Sciatic nerve (tissue), 2 donors: Measurements from ENCODE around the gene RIT2. TPM values are rescaled to one million over a fixed set of nuclear protein-coding genes. Genes with fewer than 3 reads are reported as not detected.
"Not testable (repeated sequence)": the region's sequence is repeated elsewhere in the genome, so short reads cannot be mapped to it uniquely, and the experiment has no call there.

Experiments used
- ATAC-seq: fragments of 200-7000 bp; cut with Tn5 transposase; one replicate; pipeline ENCODE4 v1.9.1; 2020; ENCODE audit warnings: mild to moderate bottlenecking, moderate library complexity
- DNase-seq: peaks from one replicate; pipeline ENCODE4 v3.0.0-alpha.2; 2020; ENCODE audit warnings: low spot score
- intact Hi-C: fragments of 100-400 bp; cut with DNase I; formaldehyde crosslinking; loops from one replicate; pipeline ENCODE4 v1.14.2; 2022
- total RNA-seq: library from RNA; stranded (reverse); fragmentation: NEBNext Ultra II Directional; extraction: Animal tissue kit (Norgen Biotek cat#: 25700); gene quantifications from one replicate; pipeline ENCODE4 v1.2.1, GENCODE V29; 2021
- donor health status: DM: no; HTN: no; CAD: no.
- donor health status: DM: no; HTN: no; CAD: no.

The RIT2 gene
- total RNA-seq, 1 donor from 2014 or later, result not detected

DNA sequence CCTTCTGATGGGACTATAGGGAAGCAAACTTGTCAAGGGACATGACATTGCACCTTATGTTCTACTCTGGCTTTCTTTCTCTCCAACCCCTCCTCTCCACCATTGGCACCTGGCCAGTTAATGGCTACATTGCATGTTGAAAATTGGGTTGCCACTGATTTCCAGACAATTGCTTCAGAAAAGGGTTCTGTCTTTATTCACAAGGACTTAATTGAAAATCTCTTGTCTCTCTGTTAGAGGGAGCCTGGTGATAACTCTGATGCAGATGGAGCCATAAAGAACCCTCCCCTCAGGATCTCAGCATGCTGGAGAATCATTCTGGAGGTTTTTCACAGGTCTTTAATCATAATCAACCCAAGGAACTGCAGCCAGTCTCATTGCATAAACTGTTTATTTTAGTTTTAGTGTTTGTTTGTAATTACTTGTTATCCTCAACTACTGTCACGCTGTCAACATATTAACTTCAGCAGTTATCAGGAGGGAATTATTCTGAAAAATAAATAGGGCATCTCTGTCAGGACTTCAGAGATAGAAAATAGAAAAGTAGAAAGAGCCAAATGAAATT, 316.8 kb downstream of the RIT2 start:
- DNase-seq (no peak), ATAC-seq (no peak)
- intact Hi-C loops, result no loop called here

- DNase-seq, ATAC-seq, intact Hi-C loops: not testable (repeated sequence)
These were observed 320.2 kb downstream of the RIT2 start for GRCh38 chr18:42795213-42795789.

- DNase-seq, result no peak
- intact Hi-C loops, result no loop called here
- no peak for ATAC-seq
These were observed 322.8 kb downstream of the RIT2 start for GRCh38 chr18:42792731-42793130.

GRCh38 chr18:42784632-42785031, 330.9 kb downstream of the RIT2 start:
- intact Hi-C loops, result no loop called here

GRCh38 chr18:42782929-42783328, 332.6 kb downstream of the RIT2 start:
- intact Hi-C loops, result no loop called here
- no peak for ATAC-seq
- no peak for DNase-seq

More at GRCh38 chr18:42784632-42785031, 330.9 kb downstream of the RIT2 start:
- no peak for DNase-seq
- no peak for ATAC-seq

DNA sequence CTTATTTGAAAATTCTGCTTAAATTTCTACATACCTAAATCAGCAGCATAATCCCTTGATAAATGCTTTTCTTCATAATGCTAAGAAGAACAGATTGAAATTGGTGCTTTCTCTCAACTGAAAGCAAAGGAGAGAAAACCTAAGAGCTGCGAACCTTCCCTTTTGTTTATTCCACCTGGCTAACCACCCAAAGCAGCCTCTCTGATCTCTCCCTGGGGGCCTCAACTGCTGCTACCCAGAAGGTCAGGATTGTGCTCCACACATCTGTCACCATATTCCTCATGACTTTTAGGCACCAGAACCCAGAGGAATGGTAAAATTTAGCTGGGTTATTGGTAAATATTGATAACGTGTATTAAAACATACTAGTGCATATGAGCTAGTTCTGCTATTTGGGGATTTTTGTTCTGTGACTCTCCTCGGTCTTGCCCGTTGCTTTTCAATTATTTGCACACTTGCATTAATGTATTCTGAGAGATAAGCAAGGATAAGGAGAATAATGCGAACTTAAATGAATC, 334.1 kb downstream of the RIT2 start:
- no peak for ATAC-seq
- intact Hi-C loops, result no loop called here

GRCh38 chr18:42780171-42780570, 335.3 kb downstream of the RIT2 start:
- intact Hi-C loops, result no loop called here
- DNase-seq, result no peak
- no peak for ATAC-seq

More for the DNA sequence above, 334.1 kb downstream of the RIT2 start:
- DNase-seq, result no peak

GRCh38 chr18:42778445-42779042, 336.9 kb downstream of the RIT2 start:
- intact Hi-C loops, result no loop called here
- ATAC-seq (no peak), DNase-seq (no peak)

DNA sequence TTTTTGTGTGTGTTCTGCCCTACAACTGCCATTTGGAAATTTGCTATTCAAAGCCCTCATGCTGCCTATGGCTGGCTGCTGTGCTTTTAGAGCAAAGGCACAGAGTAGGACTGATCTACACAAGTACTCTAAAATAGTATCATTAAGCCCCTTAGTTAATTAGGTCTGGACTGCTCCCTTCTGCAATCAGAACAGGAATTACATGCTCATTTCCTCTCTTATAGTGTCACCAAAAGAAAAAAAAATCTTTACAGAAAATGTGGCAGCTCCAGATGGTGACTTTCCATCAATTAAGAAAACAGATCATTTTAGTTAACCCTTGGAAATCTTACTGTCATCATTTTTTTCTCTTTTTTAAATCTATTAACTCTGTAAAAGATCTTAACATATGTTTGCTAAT, 337.5 kb downstream of the RIT2 start:
- no peak for DNase-seq
- intact Hi-C loops, result no loop called here
- ATAC-seq, result no peak

- intact Hi-C loops, result no loop called here
- ATAC-seq (no peak), DNase-seq (no peak)
These were observed 341.6 kb downstream of the RIT2 start for GRCh38 chr18:42773870-42774269.

DNA sequence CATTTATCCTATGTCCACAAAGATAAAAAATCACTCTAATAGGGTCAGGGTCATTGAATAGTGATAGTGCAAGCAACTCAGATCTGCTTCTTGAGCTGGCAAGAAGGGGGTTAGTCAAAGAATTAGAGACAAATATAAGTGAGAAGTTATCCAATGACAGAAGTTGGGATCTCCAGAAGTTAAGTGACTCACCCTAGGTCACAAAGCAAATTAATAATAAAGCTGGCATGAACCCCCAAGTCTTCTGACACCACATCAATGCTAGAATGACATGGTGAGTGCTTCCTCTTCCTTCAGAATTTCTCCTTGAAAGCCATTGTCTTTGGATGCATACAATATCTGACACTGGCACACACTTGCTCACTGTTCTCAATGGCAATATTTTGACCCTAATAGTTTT, 343.5 kb downstream of the RIT2 start:
- no peak for DNase-seq
- intact Hi-C loops, result no loop called here
- no peak for ATAC-seq

- ATAC-seq, result no peak
- intact Hi-C loops, result no loop called here
- no peak for DNase-seq
These were observed 350.2 kb downstream of the RIT2 start for GRCh38 chr18:42765302-42765701.

DNA sequence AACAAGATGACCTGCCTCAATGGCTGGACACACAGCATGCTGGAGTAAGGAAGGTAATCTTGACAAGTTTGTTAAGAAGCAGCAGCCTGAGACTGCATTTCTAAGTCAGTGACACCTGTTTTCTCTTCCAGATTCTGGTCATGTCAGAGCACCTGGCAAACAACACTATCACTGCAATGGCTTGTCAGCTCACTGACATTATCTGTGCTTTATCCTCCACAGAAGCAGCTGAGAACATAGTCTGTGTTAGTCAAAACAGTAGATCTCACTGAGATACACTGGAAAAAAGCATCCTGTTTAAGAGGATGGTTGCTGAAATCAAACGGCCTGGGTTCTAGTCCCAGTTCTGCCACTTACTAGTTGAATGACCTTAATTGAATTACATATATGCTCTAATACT, 355.2 kb downstream of the RIT2 start:
- DNase-seq, result no peak
- intact Hi-C loops, result no loop called here

GRCh38 chr18:42758852-42759251, 356.6 kb downstream of the RIT2 start:
- DNase-seq (no peak), ATAC-seq (no peak)
- intact Hi-C loops, result no loop called here

More for the DNA sequence above, 355.2 kb downstream of the RIT2 start:
- no peak for ATAC-seq

- DNase-seq, result no peak
- intact Hi-C loops, result no loop called here
- ATAC-seq, result no peak
These were observed 359.3 kb downstream of the RIT2 start for GRCh38 chr18:42756214-42756613.

- no peak for DNase-seq
- intact Hi-C loops, result no loop called here
- ATAC-seq, result no peak
These were observed 362.6 kb downstream of the RIT2 start for GRCh38 chr18:42752916-42753315.

DNA sequence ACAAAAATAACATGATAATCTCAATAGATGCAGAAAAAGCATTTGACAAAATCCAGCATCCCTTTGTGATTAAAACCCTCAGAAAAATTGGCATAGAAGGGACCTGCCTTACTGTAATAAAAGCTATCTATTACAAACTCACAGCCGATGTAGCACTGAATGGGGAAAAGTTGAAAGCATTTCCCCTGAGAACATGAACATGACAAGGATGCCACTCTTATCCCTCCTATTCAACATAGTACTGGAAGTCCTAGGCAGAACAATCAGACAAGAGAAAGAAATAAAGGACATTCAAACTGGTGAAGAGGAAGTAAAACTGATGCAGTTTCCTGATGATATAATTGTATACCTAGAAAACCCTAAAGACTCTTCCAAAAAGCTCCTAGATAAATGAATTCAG, 368.7 kb downstream of the RIT2 start:
- DNase-seq, result no peak
- ATAC-seq, result no peak
- intact Hi-C loops, result no loop called here

- intact Hi-C loops, result no loop called here
- ATAC-seq (no peak), DNase-seq (no peak)
These were observed 369.6 kb downstream of the RIT2 start for GRCh38 chr18:42745931-42746330.

- ATAC-seq (no peak), DNase-seq (no peak)
- intact Hi-C loops, result no loop called here
These were observed 370.3 kb downstream of the RIT2 start for GRCh38 chr18:42745171-42745570.

- no peak for ATAC-seq
- DNase-seq, result no peak
- intact Hi-C loops, result no loop called here
These were observed 371.9 kb downstream of the RIT2 start for GRCh38 chr18:42743373-42744138.
